NCI-H1092 treated with DMSO at 0.1 percent for 48 hours (cell line): Measurements from ENCODE around the gene CRISP2.

Experiments
- DNase-seq: peaks from one replicate; lab custom pipeline; 2025; lab: John Stamatoyannopoulos, UW

Gene CRISP2

GRCh38 chr6:49653942-49654341 lies 59.4 kb downstream of the CRISP2 start:
- DNase-seq = no peak

GRCh38 chr6:49653438-49653837 lies 59.9 kb downstream of the CRISP2 start:
- no peak for DNase-seq

GRCh38 chr6:49651239-49651638 lies 62.1 kb downstream of the CRISP2 start:
- DNase-seq = no peak

- no peak for DNase-seq
These were observed 63.4 kb downstream of the CRISP2 start for GRCh38 chr6:49649988-49650387.

GRCh38 chr6:49648036-49648435 lies 65.3 kb downstream of the CRISP2 start:
- no peak for DNase-seq

- DNase-seq = no peak
These were observed 65.9 kb downstream of the CRISP2 start for GRCh38 chr6:49647476-49647875.

- no peak for DNase-seq
These were observed 66.4 kb downstream of the CRISP2 start for GRCh38 chr6:49646942-49647341.

GRCh38 chr6:49646130-49646824 lies 67.1 kb downstream of the CRISP2 start:
- no peak for DNase-seq

GRCh38 chr6:49645139-49645538 lies 68.2 kb downstream of the CRISP2 start:
- DNase-seq = no peak
